ENCODE data around the gene INTS1.

INTS1 gene

GRCh38 chr7:1458683-1459511 is 45.3 kb downstream of the INTS1 start, which contains the start of gene MICALL2:
TSS of gene MICALL2 (minus strand) at chr7:1459470. CDS start at chr7:1459326, 144 bp downstream.
- no peak for TF ChIP-seq FOXP2 (optimal IDR thresholded peaks at IDR 0.05; ENCODE audit: borderline replicate concordance, extremely low read depth, extremely low read length, insufficient read depth)
- TF ChIP-seq POLR2AphosphoS5 (IDR thresholded peaks at IDR 0.05; ENCODE audit: low read depth, low read length): peak; percentile 85
- no peak for TF ChIP-seq REST (IDR thresholded peaks at IDR 0.05; ENCODE audit: insufficient read depth in 1 of 2, low read depth in 2 of 2, low read length in 2 of 2)
- TF ChIP-seq SIN3A (IDR thresholded peaks at IDR 0.05; ENCODE audit: borderline replicate concordance, insufficient read depth, low read length): 0 out of 2 replicates have a peak, but pooled peaks have one; percentile 46
- peak; percentile 63; the same call in 1 of the 2 replicates for TF ChIP-seq TAF1 (IDR thresholded peaks at IDR 0.05; ENCODE audit: borderline replicate concordance, insufficient read depth, low read length)

GRCh38 chr7:1457949-1458682 is 46.1 kb downstream of the INTS1 start:
- TF ChIP-seq SIN3A (IDR thresholded peaks at IDR 0.05; ENCODE audit: borderline replicate concordance, insufficient read depth, low read length): no peak
- no peak for TF ChIP-seq TAF1 (IDR thresholded peaks at IDR 0.05; ENCODE audit: borderline replicate concordance, insufficient read depth, low read length)
- no peak for TF ChIP-seq REST (IDR thresholded peaks at IDR 0.05; ENCODE audit: insufficient read depth in 1 of 2, low read depth in 2 of 2, low read length in 2 of 2)
- TF ChIP-seq POLR2AphosphoS5 (IDR thresholded peaks at IDR 0.05; ENCODE audit: low read depth, low read length): no peak
- TF ChIP-seq FOXP2 (optimal IDR thresholded peaks at IDR 0.05; ENCODE audit: borderline replicate concordance, extremely low read depth, extremely low read length, insufficient read depth): no peak

GRCh38 chr7:1457059-1457948 is 46.9 kb downstream of the INTS1 start:
- TF ChIP-seq POLR2AphosphoS5 (IDR thresholded peaks at IDR 0.05; ENCODE audit: low read depth, low read length) (no peak), FOXP2 (optimal IDR thresholded peaks at IDR 0.05; ENCODE audit: borderline replicate concordance, extremely low read depth, extremely low read length, insufficient read depth) (no peak), TAF1 (IDR thresholded peaks at IDR 0.05; ENCODE audit: borderline replicate concordance, insufficient read depth, low read length) (no peak)

GRCh38 chr7:1455955-1456354 is 48.2 kb downstream of the INTS1 start:
- TF ChIP-seq POLR2AphosphoS5 (IDR thresholded peaks at IDR 0.05; ENCODE audit: low read depth, low read length): no peak
- no peak for TF ChIP-seq REST (IDR thresholded peaks at IDR 0.05; ENCODE audit: insufficient read depth in 1 of 2, low read depth in 2 of 2, low read length in 2 of 2)
- TF ChIP-seq TAF1 (IDR thresholded peaks at IDR 0.05; ENCODE audit: borderline replicate concordance, insufficient read depth, low read length): no peak
- TF ChIP-seq SIN3A (IDR thresholded peaks at IDR 0.05; ENCODE audit: borderline replicate concordance, insufficient read depth, low read length): no peak
- no peak for TF ChIP-seq FOXP2 (optimal IDR thresholded peaks at IDR 0.05; ENCODE audit: borderline replicate concordance, extremely low read depth, extremely low read length, insufficient read depth)

Data from PFSK-1 (cell line).